ENCODE results near the gene PSMB5.

The PSMB5 gene

GRCh38 chr14:23063601-23064000, 28.9 kb upstream of the PSMB5 start:
- Histone ChIP-seq H3K27me3 (replicated peaks; ENCODE audit: control insufficient read depth, insufficient read depth, low read length) (no peaks in the 10 kb centered on the region), H3K4me3 (replicated peaks; ENCODE audit: low read depth, low read length) (no peak overlapping the region), H3K36me3 (ENCODE audit: control insufficient read depth, insufficient read depth, low read length) (peaks cover 47% of the 10 kb centered on the region)
- no peak for TF ChIP-seq CTCF (IDR thresholded peaks at IDR 0.05; ENCODE audit: insufficient read depth, low read length, poor library complexity, severe bottlenecking)
- DNase-seq (ENCODE audit: extremely low read depth, insufficient read length): no peak

DNA sequence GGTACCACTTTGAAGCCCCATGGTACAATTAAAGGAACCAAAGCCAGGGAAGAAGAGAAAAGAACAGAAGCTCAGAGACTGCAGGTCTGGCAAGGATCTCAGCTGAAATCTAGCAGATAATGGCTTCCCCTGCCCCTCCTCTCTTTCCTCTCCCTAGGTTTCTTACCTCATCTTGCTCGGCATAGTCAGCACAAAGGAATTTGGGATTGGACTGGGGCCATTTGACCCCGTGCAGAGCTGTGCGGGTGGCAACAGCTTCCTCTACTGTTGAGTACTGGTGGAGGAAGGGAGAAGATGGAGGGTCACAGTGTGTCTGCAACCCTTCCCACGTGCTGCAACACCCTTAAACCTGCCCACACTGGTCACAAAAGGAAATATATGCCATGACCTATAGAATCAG, 27.3 kb upstream of the PSMB5 start:
- Histone ChIP-seq H3K4me3 (replicated peaks; ENCODE audit: low read depth, low read length) (no peak overlapping the region), H3K36me3 (ENCODE audit: control insufficient read depth, insufficient read depth, low read length) (peaks cover 37% of the 10 kb centered on the region), H3K27me3 (replicated peaks; ENCODE audit: control insufficient read depth, insufficient read depth, low read length) (no peaks in the 10 kb centered on the region)
- no peak for DNase-seq (ENCODE audit: extremely low read depth, insufficient read length)
- no peak for TF ChIP-seq CTCF (IDR thresholded peaks at IDR 0.05; ENCODE audit: insufficient read depth, low read length, poor library complexity, severe bottlenecking)

DNA sequence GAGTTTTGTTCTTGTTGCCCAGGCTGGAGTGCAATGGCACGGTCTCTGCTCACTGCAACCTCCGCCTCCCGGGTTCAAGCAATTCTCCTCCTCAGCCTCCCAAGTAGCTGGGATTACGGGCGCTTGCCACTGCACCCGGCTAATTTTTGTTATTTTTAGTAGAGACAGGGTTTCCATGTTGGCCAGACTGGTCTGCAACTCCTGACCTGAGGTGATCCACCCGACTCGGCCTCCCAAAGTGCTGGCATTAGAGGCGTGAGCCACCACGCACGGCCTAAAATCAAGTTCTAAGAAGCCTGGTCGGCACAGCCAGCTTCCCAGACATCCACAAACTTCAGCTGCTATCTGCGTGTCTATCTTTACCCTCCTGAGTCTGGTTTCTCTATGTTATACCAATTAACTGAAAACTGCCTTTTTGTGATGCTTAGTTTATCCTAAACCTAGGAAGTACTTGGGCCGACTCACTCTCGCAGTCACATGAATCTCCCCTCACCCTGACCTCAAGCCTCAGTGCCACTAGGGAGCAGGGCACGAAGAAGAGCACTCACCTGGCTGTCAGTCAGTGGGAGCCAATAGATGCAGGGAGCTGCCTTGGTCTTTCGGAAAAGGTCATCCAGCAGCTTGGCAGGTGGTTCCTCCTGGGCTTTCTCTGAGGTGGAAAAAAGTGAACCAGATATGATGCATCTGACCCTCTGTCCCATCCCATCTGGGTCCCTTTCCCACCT, 26.0 kb upstream of the PSMB5 start:
- H3K4me3 ChIP-seq (replicated peaks; ENCODE audit: low read depth, low read length): no peak overlapping the region
- TF ChIP-seq CTCF (IDR thresholded peaks at IDR 0.05; ENCODE audit: insufficient read depth, low read length, poor library complexity, severe bottlenecking): no peak
- peaks cover 30% of the 10 kb centered on the region for H3K36me3 ChIP-seq (ENCODE audit: control insufficient read depth, insufficient read depth, low read length)
- no peak for DNase-seq (ENCODE audit: extremely low read depth, insufficient read length)
- H3K27me3 ChIP-seq (replicated peaks; ENCODE audit: control insufficient read depth, insufficient read depth, low read length): no peaks in the 10 kb centered on the region

- peaks cover 26% of the 10 kb centered on the region for H3K36me3 ChIP-seq (ENCODE audit: control insufficient read depth, insufficient read depth, low read length)
- no peak for DNase-seq (ENCODE audit: extremely low read depth, insufficient read length)
Observed at GRCh38 chr14:23058654-23059504, 24.2 kb upstream of the PSMB5 start.

More at GRCh38 chr14:23058654-23059504, 24.2 kb upstream of the PSMB5 start:
- no peak for TF ChIP-seq CTCF (IDR thresholded peaks at IDR 0.05; ENCODE audit: insufficient read depth, low read length, poor library complexity, severe bottlenecking)
- Histone ChIP-seq H3K4me3 (replicated peaks; ENCODE audit: low read depth, low read length) (no peak overlapping the region), H3K27me3 (replicated peaks; ENCODE audit: control insufficient read depth, insufficient read depth, low read length) (no peaks in the 10 kb centered on the region)
